IPS-18c (cell line): ENCODE results near the gene RAB18.
"Not testable (repeated sequence)": the region's sequence is repeated elsewhere in the genome, so short reads cannot be mapped to it uniquely, and the experiment has no call there.

Experiments used
- H3K4me3 ChIP-seq: 2 replicates; pipeline ENCODE4 v1.7.0; 2013; ENCODE audit warnings: low read depth, mild to moderate bottlenecking, low read length, moderate library complexity; ENCODE audit not compliant: insufficient read depth
- H3K9me3 ChIP-seq: one replicate; pipeline ENCODE4 v1.6.1; 2013; ENCODE audit warnings: mild to moderate bottlenecking, low read length, moderate library complexity; ENCODE audit not compliant: control insufficient read depth, insufficient read depth

RAB18 gene

DNA sequence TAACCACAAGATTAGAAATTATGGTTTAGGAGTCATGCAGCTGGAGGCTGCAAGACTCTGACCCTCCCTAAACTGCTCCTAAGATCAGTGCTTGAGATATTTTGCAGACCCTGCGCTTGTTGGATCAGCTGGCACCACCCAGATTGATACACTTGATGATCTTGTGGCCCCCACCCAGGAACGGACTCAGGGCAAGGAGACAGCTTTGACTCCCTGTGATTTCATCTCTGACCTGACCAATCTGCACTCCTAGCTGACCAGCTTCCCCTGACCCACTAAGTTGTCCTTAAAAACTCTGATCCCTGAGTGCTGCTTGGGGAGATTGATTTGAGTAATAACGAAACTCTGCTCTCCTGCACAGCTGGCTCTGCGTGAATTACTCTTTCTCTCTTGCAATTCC lies 8.0 kb upstream of the RAB18 start:
- Histone ChIP-seq H3K9me3 (peaks cover 2% of the 10 kb centered on the region), H3K4me3 (no peak overlapping the region)

DNA sequence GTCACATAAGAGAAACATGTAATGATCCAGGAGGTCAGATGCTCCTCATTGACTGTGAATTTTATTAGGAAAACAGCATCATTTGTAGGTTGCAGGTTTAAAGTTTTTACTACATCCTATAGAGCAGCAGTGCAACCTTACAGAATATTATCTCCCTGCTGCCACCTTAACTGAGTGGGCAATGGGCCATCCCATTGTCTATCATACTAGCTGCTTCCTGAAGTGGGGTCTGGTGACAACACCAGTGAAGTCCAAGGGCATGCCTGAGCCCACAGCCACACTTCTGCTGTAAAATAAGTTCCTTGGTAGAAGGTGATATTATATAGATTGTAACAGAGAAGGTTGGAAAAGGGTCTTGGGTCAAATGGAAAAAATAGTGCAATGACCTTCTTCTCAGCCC lies 4.0 kb upstream of the RAB18 start:
- Histone ChIP-seq H3K4me3 (no peak overlapping the region), H3K9me3 (peaks cover 2% of the 10 kb centered on the region)

DNA sequence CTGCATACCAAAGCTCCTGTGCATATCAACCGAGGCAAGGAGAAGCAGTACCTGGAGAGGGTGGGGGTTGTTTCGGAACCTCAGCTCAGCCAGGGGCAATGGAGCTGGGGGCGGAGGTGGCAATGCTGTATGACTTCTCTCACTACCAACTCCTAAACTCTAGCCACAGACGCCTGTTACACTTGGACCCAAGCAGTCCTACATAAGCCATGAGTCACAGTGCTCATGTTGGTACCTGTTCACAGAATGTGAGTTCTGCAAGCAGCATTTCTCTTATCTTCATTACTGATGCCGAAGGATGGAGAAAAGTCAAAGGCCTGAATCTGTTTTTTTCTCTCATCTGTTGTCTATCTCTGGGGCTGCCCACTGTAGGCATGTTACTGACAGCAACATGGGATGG lies 3.2 kb upstream of the RAB18 start:
- Histone ChIP-seq H3K4me3 (no peak overlapping the region), H3K9me3 (peaks cover 2% of the 10 kb centered on the region)

DNA sequence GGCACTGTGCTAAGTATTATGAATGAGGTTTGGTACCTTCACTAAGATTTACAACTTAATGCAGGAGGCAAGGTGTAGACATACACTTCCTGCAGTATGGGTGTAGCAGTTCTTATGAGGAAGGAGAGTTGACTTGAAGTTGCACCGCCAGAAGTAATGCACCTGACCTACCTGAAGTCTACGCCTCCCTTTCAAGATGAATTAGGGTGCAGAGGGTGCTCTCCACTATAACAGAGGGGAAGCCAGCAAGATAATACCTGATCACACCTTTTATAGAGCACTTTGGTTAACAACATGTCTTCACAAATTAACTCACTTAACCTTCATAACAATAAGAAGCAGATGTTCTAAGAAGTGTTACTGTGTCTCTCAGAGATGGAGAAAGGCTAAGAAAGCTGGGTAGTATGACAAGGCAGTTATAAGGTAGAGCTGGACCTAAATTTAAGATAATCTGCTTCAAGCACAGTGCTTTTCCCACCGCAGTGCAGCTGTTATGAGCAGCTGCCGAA lies 552 bp upstream of the RAB18 start:
- Histone ChIP-seq H3K4me3 (peak overlapping the region; percentile 34; the same call in 1 of the 2 replicates), H3K9me3 (no peaks in the 10 kb centered on the region)

DNA sequence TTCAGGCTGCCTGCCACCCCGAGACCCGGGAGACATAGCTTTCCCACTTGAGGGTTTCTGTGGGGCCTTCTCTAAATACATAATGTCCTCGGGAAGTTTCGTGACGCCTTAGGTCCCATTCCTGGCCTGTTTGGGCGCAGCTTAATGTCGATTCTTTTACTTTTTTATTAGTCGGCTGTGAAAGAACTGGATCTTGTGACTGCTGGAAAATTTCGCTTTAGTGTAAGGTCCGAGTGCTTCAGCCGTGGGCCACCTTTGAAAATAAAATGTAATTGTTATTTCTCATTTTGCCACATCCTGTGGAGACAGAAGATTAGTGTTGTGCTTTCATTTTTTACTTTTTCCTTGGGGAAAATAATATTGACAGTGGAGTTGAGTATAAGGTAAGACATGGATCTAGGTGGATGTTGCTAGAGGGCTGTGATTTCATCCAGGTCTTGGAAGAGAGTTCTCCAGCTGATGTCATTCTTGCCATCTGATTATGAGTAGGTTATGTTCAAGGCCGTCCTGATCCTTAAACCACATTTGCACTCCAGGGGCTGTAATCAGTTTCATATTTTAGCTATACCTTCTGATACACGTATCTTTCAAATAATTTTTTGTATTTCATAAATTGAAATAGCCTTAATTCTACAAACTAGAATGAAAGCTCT lies 830 bp downstream of the RAB18 start:
- Histone ChIP-seq H3K4me3 (peak overlapping the region; percentile 88), H3K9me3 (no peaks in the 10 kb centered on the region)

DNA sequence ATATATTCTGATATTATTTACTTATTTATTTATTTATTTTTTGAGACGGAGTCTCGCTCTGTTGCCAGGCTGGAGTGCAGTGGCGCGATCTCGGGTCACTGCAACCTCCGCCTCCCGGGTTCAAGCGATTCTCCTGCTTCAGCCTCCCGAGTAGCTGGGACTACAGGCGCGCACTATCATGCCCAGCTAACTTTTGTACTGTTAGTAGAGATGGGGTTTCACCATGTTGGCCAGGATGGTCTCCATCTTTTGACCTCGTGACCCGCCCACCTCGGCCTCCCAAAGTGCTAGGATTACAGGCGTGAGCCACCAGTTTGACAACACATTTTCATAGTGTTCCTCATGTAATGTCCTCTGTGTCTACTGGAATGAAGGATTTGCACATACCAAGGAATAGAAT lies 1.4 kb downstream of the RAB18 start:
- not testable (repeated sequence) for H3K4me3 ChIP-seq

DNA sequence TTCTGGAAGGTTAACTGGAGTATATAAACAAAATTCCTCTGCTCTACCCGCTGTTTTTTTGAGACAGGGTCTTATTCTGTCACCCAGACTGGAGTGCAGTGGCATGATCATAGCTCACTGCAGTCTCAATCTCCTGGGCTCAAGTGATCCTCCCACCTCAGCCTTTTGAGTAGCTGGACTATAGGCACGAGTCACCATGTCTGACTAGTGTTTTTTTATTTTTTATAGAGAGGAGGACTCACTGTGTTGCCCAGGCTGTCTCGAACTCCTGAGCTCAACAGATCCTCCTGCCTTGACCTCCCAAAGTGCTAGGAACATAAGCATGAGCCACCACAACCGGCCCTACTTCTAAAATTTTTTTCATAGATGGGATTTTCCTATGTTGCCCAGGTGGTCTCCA lies 2.2 kb downstream of the RAB18 start:
- Histone ChIP-seq H3K4me3 (no peak overlapping the region), H3K9me3 (no peaks in the 10 kb centered on the region)

More for the DNA sequence above, 1.4 kb downstream of the RAB18 start:
- H3K9me3 ChIP-seq, result not testable (repeated sequence)

DNA sequence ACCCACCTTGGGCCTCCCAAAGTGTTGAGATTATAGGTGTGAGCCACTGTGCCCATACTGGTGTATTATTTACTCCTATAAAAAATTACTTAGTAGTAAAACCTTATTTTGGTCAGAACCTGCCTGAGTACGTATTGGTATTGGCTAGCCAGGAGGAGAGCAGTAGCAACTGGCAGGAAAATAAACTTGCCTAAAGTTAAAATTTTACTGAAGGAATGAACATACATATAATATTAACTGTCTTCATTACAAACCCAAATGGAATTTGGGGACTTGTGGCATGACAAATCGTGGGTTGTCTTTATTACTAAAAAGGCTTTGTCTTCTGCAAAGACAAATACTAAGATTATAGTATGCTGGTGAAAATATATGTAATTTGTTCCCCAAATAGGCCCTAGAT lies 8.4 kb downstream of the RAB18 start:
- H3K9me3 ChIP-seq, result no peaks in the 10 kb centered on the region
- H3K4me3 ChIP-seq, result no peak overlapping the region

DNA sequence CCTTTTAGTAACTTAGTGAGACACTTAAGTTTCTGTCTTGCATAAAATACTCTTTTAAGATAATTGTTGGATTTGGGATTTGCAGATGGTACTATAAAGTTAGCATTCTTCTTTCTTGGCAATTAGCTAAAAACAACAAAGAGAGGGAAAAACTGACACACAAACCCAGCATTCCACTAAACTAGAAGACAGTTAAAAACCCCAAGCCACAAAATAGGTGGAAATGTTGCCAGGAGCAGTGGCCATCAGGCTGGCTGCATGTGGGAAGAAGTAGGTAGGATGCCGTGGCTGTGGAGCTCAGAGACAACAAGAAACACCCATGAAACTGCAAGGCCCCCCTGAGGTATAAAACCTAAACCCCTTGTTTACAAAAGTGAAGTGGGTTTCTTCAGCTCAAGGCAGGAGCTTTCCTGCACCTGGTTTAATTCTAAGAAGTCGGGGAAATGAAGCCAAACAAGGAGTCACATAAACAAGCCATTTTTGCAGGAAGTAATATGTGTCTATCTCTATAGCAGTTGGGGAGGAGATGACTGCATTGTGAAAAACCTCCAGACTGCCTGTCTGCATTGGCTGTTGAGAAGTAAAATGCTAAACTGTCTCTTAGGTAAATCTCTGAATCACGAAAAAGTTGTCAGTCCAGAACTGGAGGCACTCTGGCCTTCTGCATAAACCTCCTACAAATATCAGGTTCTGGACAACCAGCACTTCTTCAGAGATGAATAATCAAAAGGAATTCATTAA lies 9.5 kb downstream of the RAB18 start:
- no peaks in the 10 kb centered on the region for H3K9me3 ChIP-seq
- no peak overlapping the region for H3K4me3 ChIP-seq

DNA sequence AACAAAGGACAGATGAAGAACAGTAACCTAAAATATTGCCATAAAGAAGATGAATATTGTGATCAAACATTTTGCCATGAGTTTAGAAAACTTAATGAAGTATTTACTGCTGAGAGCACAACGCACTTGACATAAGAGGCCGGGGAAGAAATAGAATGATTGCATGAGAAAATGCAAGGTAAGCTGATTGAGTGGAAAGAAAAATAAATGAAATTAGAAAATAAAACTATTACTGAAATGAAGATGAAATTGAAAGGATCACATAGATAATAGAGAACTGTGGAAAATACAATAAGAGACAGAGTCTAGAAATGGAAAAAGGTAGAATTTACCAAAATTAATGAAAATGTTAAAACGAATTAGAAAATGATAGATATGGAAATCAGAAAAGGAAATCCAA lies 10.1 kb downstream of the RAB18 start:
- H3K9me3 ChIP-seq, result no peaks in the 10 kb centered on the region
- no peak overlapping the region for H3K4me3 ChIP-seq

DNA sequence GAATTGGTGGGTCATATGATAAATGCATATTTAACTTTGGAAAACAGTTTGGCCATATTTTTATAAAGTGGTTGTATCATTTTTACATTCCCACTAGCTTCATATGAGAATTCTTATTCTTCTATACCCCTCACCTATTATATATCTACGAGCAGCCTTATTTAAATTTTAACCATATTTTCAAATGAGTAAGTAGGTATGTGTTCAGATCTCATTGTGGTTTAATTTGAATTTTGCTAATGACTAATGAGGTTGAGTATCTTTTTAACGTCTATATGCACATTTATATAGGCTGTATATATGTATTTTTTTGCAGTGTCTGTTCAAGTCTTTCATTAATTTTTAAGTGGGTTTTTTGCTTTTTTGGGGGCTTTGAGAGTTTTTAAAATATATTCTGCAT lies 14.2 kb downstream of the RAB18 start:
- Histone ChIP-seq H3K4me3 (no peak overlapping the region), H3K9me3 (no peaks in the 10 kb centered on the region)

DNA sequence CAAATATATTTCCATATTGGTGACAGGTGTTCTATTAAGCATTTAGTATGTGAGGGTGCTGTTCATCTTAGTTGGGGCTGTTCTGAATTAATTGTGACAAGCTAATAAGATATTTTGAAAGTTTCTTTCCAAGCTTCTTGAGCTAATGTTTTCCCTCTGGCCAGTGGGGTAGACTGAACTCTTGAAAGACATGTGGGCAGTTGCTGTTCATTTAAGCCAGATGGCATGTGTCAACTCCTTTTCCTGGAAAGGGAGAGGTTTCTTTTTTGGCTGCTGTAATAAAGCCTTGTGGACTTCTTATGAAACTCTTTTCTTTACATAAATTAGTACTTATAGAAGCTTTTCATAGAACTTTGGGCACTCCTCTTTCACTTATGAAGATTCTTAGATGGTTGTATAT lies 21.7 kb downstream of the RAB18 start:
- Histone ChIP-seq H3K9me3 (no peaks in the 10 kb centered on the region), H3K4me3 (no peak overlapping the region)

DNA sequence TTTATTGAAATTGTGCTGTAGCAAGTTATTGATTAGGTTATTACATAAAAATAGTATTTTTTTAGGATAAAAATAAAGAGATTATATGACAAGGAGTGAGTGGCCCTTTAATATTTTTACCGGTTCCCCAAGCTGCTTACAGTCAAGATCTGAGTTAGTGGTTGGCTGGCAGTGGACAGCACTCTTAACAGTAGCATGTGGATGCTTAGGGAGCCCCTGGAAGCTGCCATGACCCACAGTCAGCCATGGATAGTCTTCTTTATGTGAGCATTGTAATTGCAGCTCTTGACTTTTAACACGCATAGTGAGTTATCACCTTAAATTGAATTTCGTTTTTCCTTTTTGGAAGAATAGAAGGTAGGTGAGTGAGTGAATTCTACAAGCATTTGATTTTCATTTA lies 22.1 kb downstream of the RAB18 start:
- H3K9me3 ChIP-seq, result no peaks in the 10 kb centered on the region

DNA sequence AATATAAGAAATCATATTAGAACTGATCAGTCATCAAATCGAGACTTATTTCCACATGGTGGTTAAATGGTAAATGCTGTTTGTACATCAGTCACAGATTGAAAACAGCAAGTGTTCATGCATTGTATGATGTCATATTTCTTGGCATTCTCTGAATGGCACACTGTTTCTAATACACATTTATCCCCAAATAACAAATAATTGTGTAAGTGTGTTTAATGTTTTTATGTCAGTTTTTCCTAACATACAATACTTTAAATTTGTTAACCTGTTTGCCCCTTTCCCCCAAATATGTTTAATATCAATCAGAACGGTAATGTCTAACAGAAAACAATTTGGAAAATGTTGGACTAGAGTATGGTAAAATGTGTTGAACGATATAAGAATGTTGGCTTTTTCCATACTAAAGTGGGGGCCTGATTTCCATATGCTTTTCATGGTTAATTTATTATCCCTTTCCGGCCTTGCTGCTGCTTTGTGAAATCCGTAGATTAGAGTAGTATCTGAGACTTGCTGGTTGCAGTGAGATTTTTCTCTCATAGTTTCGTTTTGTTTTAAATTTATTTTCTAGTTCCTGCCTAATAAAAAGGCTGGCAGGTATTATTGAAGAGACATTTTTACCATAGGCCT lies 23.7 kb downstream of the RAB18 start:
- Histone ChIP-seq H3K4me3 (no peak overlapping the region), H3K9me3 (no peaks in the 10 kb centered on the region)

More for the DNA sequence above, 22.1 kb downstream of the RAB18 start:
- no peak overlapping the region for H3K4me3 ChIP-seq

DNA sequence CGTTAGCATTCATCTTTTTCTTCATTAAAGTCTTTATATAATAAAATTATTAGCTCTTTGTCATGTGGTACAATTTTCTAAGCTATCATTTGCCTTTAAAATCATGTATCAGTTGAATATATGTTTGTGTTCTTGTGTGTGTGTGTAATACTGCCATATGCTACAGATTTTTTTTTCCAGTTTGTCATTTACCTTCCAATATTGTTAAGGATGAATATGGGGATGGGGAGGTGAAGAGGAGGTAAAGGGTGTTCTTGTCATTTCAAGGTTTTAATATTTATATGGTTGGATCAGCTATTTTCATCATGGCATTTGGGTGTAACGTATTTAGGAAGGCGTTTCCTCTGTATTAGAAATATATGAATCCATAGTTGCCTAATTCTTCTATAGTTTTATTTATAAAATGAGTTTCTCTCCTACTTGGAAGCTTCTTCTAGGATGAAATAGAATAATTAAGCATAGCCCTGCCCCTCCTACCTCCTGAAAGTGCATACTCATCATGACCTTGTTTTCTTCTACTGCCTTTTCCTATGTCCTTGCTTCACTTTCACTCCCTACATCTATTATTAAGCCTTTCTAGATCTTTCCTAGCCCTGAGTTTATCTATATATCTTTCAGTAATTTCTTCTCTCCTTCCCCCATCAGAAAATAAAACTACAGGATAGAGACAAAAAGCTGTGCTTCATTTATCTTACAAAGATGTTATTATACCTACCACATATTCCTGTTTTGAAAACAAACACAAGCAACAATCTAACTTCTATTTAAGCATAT lies 25.1 kb downstream of the RAB18 start:
- Histone ChIP-seq H3K9me3 (no peaks in the 10 kb centered on the region), H3K4me3 (no peak overlapping the region)

DNA sequence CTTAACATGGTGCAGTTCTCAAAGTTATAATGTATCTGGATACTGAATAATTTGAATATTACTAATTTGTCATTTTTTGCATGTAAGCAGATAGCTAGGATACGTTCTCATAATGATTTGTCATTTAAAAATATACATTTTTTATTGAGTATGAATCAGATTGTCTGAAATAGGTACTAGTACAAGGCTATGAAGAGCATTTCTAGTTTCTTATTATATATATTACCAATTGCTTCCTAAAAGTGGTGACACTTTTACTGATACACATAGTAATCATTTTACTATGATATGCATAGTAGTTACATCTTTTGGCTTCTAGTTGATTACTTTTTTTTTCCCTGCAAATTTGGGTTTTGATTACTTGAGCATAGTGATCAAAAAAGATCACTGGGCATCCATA lies 26.4 kb downstream of the RAB18 start:
- H3K9me3 ChIP-seq, result no peaks in the 10 kb centered on the region

DNA sequence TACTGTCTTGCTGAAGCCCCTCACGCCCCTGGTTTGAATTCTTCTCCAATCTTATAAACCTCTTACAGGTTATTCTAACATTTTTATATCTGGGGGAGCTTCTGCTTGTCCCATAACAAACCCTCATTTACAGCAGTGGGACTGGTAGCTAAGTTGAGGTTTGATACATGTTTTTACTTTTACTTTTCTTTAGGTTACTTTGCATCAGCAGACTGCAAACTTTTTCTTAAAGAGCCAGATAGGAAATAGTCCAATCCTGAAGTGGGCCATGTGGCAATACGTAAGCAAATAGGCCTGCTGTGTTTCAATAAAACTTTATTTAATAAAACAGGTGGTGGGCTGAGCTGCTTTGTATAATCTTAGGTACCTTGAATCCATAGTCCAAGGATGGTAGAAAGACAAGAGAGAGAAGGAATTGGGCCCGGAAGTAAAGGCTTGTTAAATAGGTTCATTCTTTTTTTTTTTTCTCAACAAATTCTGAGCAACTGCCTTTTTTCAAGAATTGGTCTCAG lies 27.3 kb downstream of the RAB18 start:
- Histone ChIP-seq H3K4me3 (no peak overlapping the region), H3K9me3 (no peaks in the 10 kb centered on the region)

More for the DNA sequence above, 26.4 kb downstream of the RAB18 start:
- H3K4me3 ChIP-seq, result no peak overlapping the region
